ENCODE measurements around the gene FUZ. TPM values are rescaled to one million over a fixed set of nuclear protein-coding genes. Genes with fewer than 3 reads are reported as not detected.

Gene FUZ
- total and polyA plus RNA-seq, 2 of the 8 experiments (the other 6 are each of a cell fraction or from before 2014, with no cell fraction given): 28.4 to 33.9 TPM

- ChIA-PET POLR2A (ENCODE audit: partially characterized antibody) (interaction anchor here (0.6 to 3.3 kb wide), 4 partner anchors 11 to 65 kb away, joined by 3 to 12 read pairs (median 5); no protein-coding TSS in a partner anchor), CTCF (ENCODE audit: partially characterized antibody) (interaction anchor here (2.1 kb wide), 1 partner anchor 38 kb away, joined by 4 read pairs; no protein-coding TSS in a partner anchor)
- WGBS, 2 experiments (ENCODE audit: extremely low coverage in 1 of 2, insufficient coverage in 1 of 2, insufficient read length in 1 of 2, insufficient replicate concordance in 2 of 2, low coverage in 1 of 2, low lambda C conversion rate in 2 of 2, missing lambda C conversion rate in 1 of 2): 92% methylated on average over 3 of the region's 3 CpGs; no CpG with 5 or more reads in 1 of the 2 experiments
- DNase-seq (ENCODE audit: low read depth in 1 of 2, low spot score in 2 of 2): no peak
- H3K56ac ChIP-seq (replicated peaks; ENCODE audit: insufficient read length, low read depth, low read length): no peak overlapping the region
- no peak overlapping the region for H4K5ac ChIP-seq (ENCODE audit: insufficient read length, low read depth, low read length)
- peaks cover 2 to 9% (median 6%) of the 10 kb centered on the region in 4 experiments; a peak in 5 of 8 replicates for H3K36me3 ChIP-seq (ENCODE audit: control insufficient read depth in 2 of 4, insufficient read depth in 4 of 4, low read length in 3 of 4)
- H2BK15ac ChIP-seq (ENCODE audit: low read length): no peak overlapping the region
- H2BK20ac ChIP-seq (ENCODE audit: low read length): no peak overlapping the region
- no peak overlapping the region for H4K91ac ChIP-seq (replicated peaks; ENCODE audit: insufficient read length, low read length)
- no peaks in the 10 kb centered on the region for H3K9me3 ChIP-seq (ENCODE audit: insufficient read depth in 2 of 2, low read depth in 1 of 2, low read length in 1 of 2)
- H3K14ac ChIP-seq (ENCODE audit: insufficient read length): no peak overlapping the region
- H3K27me3 ChIP-seq (replicated peaks in 1 of 4; ENCODE audit: control insufficient read depth in 3 of 4, extremely low read depth in 1 of 4, insufficient read depth in 3 of 4, low read length in 3 of 4): no peaks in the 10 kb centered on the region
- no peaks in the 10 kb centered on the region for H3K79me2 ChIP-seq (ENCODE audit: control insufficient read depth in 1 of 2, insufficient read depth in 2 of 2, low read length in 2 of 2)
- H2AK5ac ChIP-seq (ENCODE audit: low read depth, low read length): no peak overlapping the region
- H3K4me2 ChIP-seq (ENCODE audit: insufficient read depth in 1 of 2, low read depth in 2 of 2, low read length in 2 of 2): no peak overlapping the region
- no peaks in the 10 kb centered on the region for H3K4me1 ChIP-seq (replicated peaks in 1 of 4; ENCODE audit: control insufficient read depth in 3 of 4, insufficient read depth in 4 of 4, low read length in 3 of 4)
- H3K23me2 ChIP-seq (ENCODE audit: low read depth, low read length): no peaks in the 10 kb centered on the region
- no peak overlapping the region for H3K4me3 ChIP-seq (ENCODE audit: extremely low read depth in 1 of 4, insufficient read depth in 2 of 4, low read depth in 3 of 4, low read length in 4 of 4)
- H3K18ac ChIP-seq (ENCODE audit: extremely low read depth, low read length): no peak overlapping the region
- H2BK12ac ChIP-seq (ENCODE audit: low read depth, low read length): no peak overlapping the region
- no peak overlapping the region for H3K4ac ChIP-seq (replicated peaks; ENCODE audit: insufficient read length, low read depth, low read length)
- H2BK5ac ChIP-seq (ENCODE audit: low read depth, low read length): no peak overlapping the region
- H4K20me1 ChIP-seq (replicated peaks in 1 of 2; ENCODE audit: control insufficient read depth in 1 of 2, insufficient read depth in 2 of 2, low read length in 2 of 2): peaks cover 0 to 2% of the 10 kb centered on the region in 2 experiments
- no peak overlapping the region for H2BK120ac ChIP-seq (replicated peaks; ENCODE audit: low read depth, low read length)
- no peak for FAIRE-seq
- no peak overlapping the region for H4K8ac ChIP-seq (ENCODE audit: extremely low read depth, insufficient read depth, low read length)
- peaks cover 3% of the 10 kb centered on the region; the same call in 1 of the 2 replicates for H3K79me1 ChIP-seq (ENCODE audit: low read depth, low read length)
- no peak overlapping the region for H2AFZ ChIP-seq (ENCODE audit: low read length)
- no peak overlapping the region for H3K27ac ChIP-seq (ENCODE audit: low read depth, low read length)
- no peak overlapping the region for H3K23ac ChIP-seq (ENCODE audit: insufficient read length)
- H3K9ac ChIP-seq (replicated peaks in 1 of 4; ENCODE audit: extremely low read depth in 1 of 4, low read depth in 3 of 4, low read length in 3 of 4): no peak overlapping the region
- TF ChIP-seq RFX5 (IDR thresholded peaks at IDR 0.05; ENCODE audit: borderline replicate concordance, low read depth, low read length): no peak
- TF ChIP-seq JUND (IDR thresholded peaks at IDR 0.05; ENCODE audit: low read length): no peak
- TF ChIP-seq CHD2 (IDR thresholded peaks at IDR 0.05; ENCODE audit: low read length): no peak
- no peak for TF ChIP-seq GTF2F1 (IDR thresholded peaks at IDR 0.05; ENCODE audit: borderline replicate concordance, low read depth, low read length)
- no peak for TF ChIP-seq POLR2AphosphoS5 (IDR thresholded peaks at IDR 0.05; ENCODE audit: low read depth, low read length)
These were observed 30.2 kb upstream of the FUZ start for GRCh38 chr19:49843265-49843664.

All from H1 (cell line).